IMR-90 (cell line): ENCODE data around the gene ADAMTSL1. TPM values are rescaled to one million over a fixed set of nuclear protein-coding genes. Genes with fewer than 3 reads are reported as not detected.

ENCODE experiments used
- ATAC-seq: fragments of 200-7000 bp; cut with Tn5 transposase; 2 replicates; pipeline ENCODE4 v1.9.1; 2020; ENCODE audit warnings: low read depth, mild to moderate bottlenecking, moderate library complexity
- BruUV-seq: library from RNA; stranded (reverse); fragments of 400-500 nt; replicated peaks from 2 replicates; lab custom pipeline; 2021; lab: Mats Ljungman, UMichigan
- CTCF ChIA-PET: fragments of 300-600 bp; formaldehyde crosslinking; extraction: SDS; loops from one replicate; lab custom pipeline; 2021; ENCODE audit warnings: antibody characterized with exemption; lab: Yijun Ruan, JAX
- POLR2A ChIA-PET: fragments of 300-600 bp; sonication (Branson Sonifier 250); formaldehyde crosslinking; loops from one replicate; lab custom pipeline; 2022; ENCODE audit warnings: antibody characterized with exemption; ENCODE audit not compliant: unreplicated experiment; lab: Charles Lee
- DNase-seq: peaks from one replicate; pipeline ENCODE4 v3.0.0; 2013
- H2AFZ ChIP-seq: replicated peaks from 2 replicates; pipeline ENCODE3; 2013; ENCODE audit warnings: low read length, mild to moderate bottlenecking; ENCODE audit not compliant: poor library complexity
- H2AK5ac ChIP-seq: 2 replicates; pipeline ENCODE4 v1.6.1; 2013; ENCODE audit warnings: low read depth, low read length, inconsistent platforms
- H2AK9ac ChIP-seq: replicated peaks from 2 replicates; pipeline ENCODE3; 2013; ENCODE audit warnings: mild to moderate bottlenecking, low read depth, low read length, moderate library complexity; ENCODE audit not compliant: poor library complexity
- H2BK120ac ChIP-seq: 2 replicates; pipeline ENCODE4 v1.6.1; 2013; ENCODE audit warnings: low read depth, low read length, inconsistent platforms
- H2BK15ac ChIP-seq: 3 replicates; pipeline ENCODE4 v1.6.1; 2013; ENCODE audit warnings: low read depth, low read length, inconsistent platforms
- H2BK20ac ChIP-seq: 2 replicates; pipeline ENCODE4 v1.6.1; 2013; ENCODE audit warnings: low read depth, mild to moderate bottlenecking, inconsistent platforms, low read length, moderate library complexity
- H2BK5ac ChIP-seq: 2 replicates; pipeline ENCODE4 v1.6.1; 2013; ENCODE audit warnings: mild to moderate bottlenecking, low read depth, low read length, inconsistent platforms; ENCODE audit not compliant: poor library complexity, severe bottlenecking
- H3K14ac ChIP-seq: replicated peaks from 2 replicates; pipeline ENCODE4 v1.6.1; 2013; ENCODE audit warnings: low read depth, low read length, inconsistent platforms
- H3K18ac ChIP-seq: 2 replicates; pipeline ENCODE4 v1.6.1; 2013; ENCODE audit warnings: low read depth, low read length, control low read depth
- H3K23ac ChIP-seq: 2 replicates; pipeline ENCODE4 v1.6.1; 2013; ENCODE audit warnings: low read depth, low read length, inconsistent platforms
- H3K27ac ChIP-seq: 2 replicates; pipeline ENCODE4 v1.5.1; 2013; ENCODE audit warnings: mild to moderate bottlenecking, control low read depth, low read length; ENCODE audit not compliant: insufficient read depth
- H3K27me3 ChIP-seq: 2 replicates; pipeline ENCODE4 v1.6.1; 2013; ENCODE audit warnings: low read length; ENCODE audit not compliant: control insufficient read depth, insufficient read depth
- H3K36me3 ChIP-seq: 2 replicates; pipeline ENCODE4 v1.6.1; 2013; ENCODE audit warnings: low read length, mixed read lengths; ENCODE audit not compliant: control insufficient read depth, insufficient read depth
- H3K4ac ChIP-seq: 2 replicates; pipeline ENCODE4 v1.6.1; 2013; ENCODE audit warnings: low read depth, low read length, inconsistent platforms
- H3K4me1 ChIP-seq: 2 replicates; pipeline ENCODE4 v1.6.1; 2013; ENCODE audit warnings: low read length, mixed read lengths; ENCODE audit not compliant: control insufficient read depth, insufficient read depth
- H3K4me2 ChIP-seq: 2 replicates; pipeline ENCODE4 v1.6.1; 2013; ENCODE audit warnings: low read depth, mild to moderate bottlenecking, control low read depth, low read length, moderate library complexity
- H3K4me3 ChIP-seq: 2 replicates; pipeline ENCODE4 v1.5.1; 2013; ENCODE audit warnings: low read depth, mild to moderate bottlenecking, control low read depth, low read length, moderate library complexity; ENCODE audit not compliant: insufficient read depth
- H3K56ac ChIP-seq: 2 replicates; pipeline ENCODE4 v1.6.1; 2013; ENCODE audit warnings: low read length, inconsistent platforms; ENCODE audit not compliant: insufficient read depth; ENCODE audit errors: extremely low read depth
- H3K79me1 ChIP-seq, 2 experiments: 2 replicates each; pipeline ENCODE4 v1.6.1; 2013; ENCODE audit warnings: low read length in 2 of 2, inconsistent platforms in 1 of 2, low read depth in 1 of 2
- H3K9ac ChIP-seq: 2 replicates; pipeline ENCODE4 v1.6.1; 2013; ENCODE audit warnings: low read depth, low read length, control low read depth
- H3K9me1 ChIP-seq: 2 replicates; pipeline ENCODE4 v1.6.1; 2013; ENCODE audit warnings: low read length, inconsistent platforms; ENCODE audit not compliant: insufficient read depth
- H3K9me3 ChIP-seq: 2 replicates; pipeline ENCODE4 v1.6.1; 2013; ENCODE audit warnings: low read length; ENCODE audit not compliant: control insufficient read depth, insufficient read depth
- H4K20me1 ChIP-seq: 2 replicates; pipeline ENCODE4 v1.6.1; 2013; ENCODE audit warnings: low read length, inconsistent platforms; ENCODE audit not compliant: insufficient read depth
- H4K5ac ChIP-seq: 2 replicates; pipeline ENCODE4 v1.6.1; 2013; ENCODE audit warnings: mild to moderate bottlenecking, low read depth, low read length, control low read depth
- H4K8ac ChIP-seq, 2 experiments: 2 replicates each; pipeline ENCODE4 v1.6.1; 2013; ENCODE audit warnings: low read depth in 2 of 2, low read length in 2 of 2, control low read depth in 1 of 2, inconsistent platforms in 1 of 2
- H4K91ac ChIP-seq: 2 replicates; pipeline ENCODE4 v1.6.1; 2013; ENCODE audit warnings: low read depth, low read length, inconsistent platforms; ENCODE audit not compliant: insufficient read depth
- BHLHE40 ChIP-seq: fragments of 150-350 bp; IDR thresholded peaks from 2 replicates; pipeline ENCODE4 v1.6.1; 2016; ENCODE audit warnings: mild to moderate bottlenecking, low read depth, low read length
- CEBPB ChIP-seq: IDR thresholded peaks from 2 replicates; pipeline ENCODE4 v1.6.1; 2012; ENCODE audit warnings: low read depth, low read length, improper control_type of control experiment
- CHD1 ChIP-seq: IDR thresholded peaks from 2 replicates; pipeline ENCODE4 v1.6.1; 2012; ENCODE audit warnings: low read depth, low read length, improper control_type of control experiment
- FOS ChIP-seq: fragments of 150-350 bp; IDR thresholded peaks from 2 replicates; pipeline ENCODE4 v1.6.1; 2016; ENCODE audit warnings: low read depth, low read length
- MAFK ChIP-seq: IDR thresholded peaks from 2 replicates; pipeline ENCODE4 v1.6.1; 2012; ENCODE audit warnings: low read depth, low read length, improper control_type of control experiment
- MAZ ChIP-seq: IDR thresholded peaks from 2 replicates; pipeline ENCODE4 v1.6.1; 2012; ENCODE audit warnings: low read depth, mild to moderate bottlenecking, low read length, improper control_type of control experiment, moderate library complexity, borderline replicate concordance
- MXI1 ChIP-seq: IDR thresholded peaks from 2 replicates; pipeline ENCODE4 v1.6.1; 2012; ENCODE audit warnings: low read depth, mild to moderate bottlenecking, low read length, moderate library complexity, borderline replicate concordance
- NFE2L2 ChIP-seq: fragments of 150-350 bp; IDR thresholded peaks from 2 replicates; pipeline ENCODE4 v1.6.1; 2016; ENCODE audit warnings: low read depth, mild to moderate bottlenecking, low read length
- POLR2A ChIP-seq: IDR thresholded peaks from 2 replicates; pipeline ENCODE4 v1.6.1; 2012; ENCODE audit warnings: mild to moderate bottlenecking, low read depth, low read length
- RAD21 ChIP-seq: IDR thresholded peaks from 2 replicates; pipeline ENCODE4 v1.6.1; 2012; ENCODE audit warnings: low read length, improper control_type of control experiment
- RCOR1 ChIP-seq: IDR thresholded peaks from 2 replicates; pipeline ENCODE4 v1.6.1; 2012; ENCODE audit warnings: mild to moderate bottlenecking, low read length, improper control_type of control experiment; ENCODE audit not compliant: insufficient replicate concordance
- RFX5 ChIP-seq: IDR thresholded peaks from 2 replicates; pipeline ENCODE4 v1.8.0; 2012; ENCODE audit warnings: low read depth, mild to moderate bottlenecking, low read length, moderate library complexity
- SMC3 ChIP-seq: fragments of 150-350 bp; IDR thresholded peaks from 2 replicates; pipeline ENCODE4 v1.6.1; 2016; ENCODE audit warnings: low read depth, mild to moderate bottlenecking, antibody characterized with exemption, low read length, moderate library complexity
- dilution Hi-C: fragments of 300-500 bp; cut with HindIII; formaldehyde crosslinking; loops from one replicate; pipeline ENCODE4 v1.14.3; 2018; ENCODE audit warnings: low sequenced_read_pairs; ENCODE audit not compliant: unreplicated experiment
- in situ Hi-C: fragments of 300-500 bp; cut with MboI; formaldehyde crosslinking; loops from 3 replicates; pipeline ENCODE4 v1.14.3; 2019; ENCODE audit warnings: low sequenced_read_pairs, inconsistent platforms, mixed read lengths
- intact Hi-C: fragments of 100-400 bp; cut with micrococcal nuclease; formaldehyde crosslinking; loops from 2 replicates; pipeline ENCODE4 v1.10.0; 2022
- polyA plus RNA-seq, 3 experiments: library from polyadenylated mRNA; depleted of rRNA; stranded (reverse); fragments of >200 nt; gene quantifications; 2 replicates each; pipeline ENCODE4 v1.2.3, GENCODE V29; 2012; ENCODE audit warnings: low replicate concordance in 1 of 3
- total RNA-seq: library from RNA; depleted of rRNA; stranded (reverse); fragments of >200 nt; gene quantifications from 2 replicates; pipeline ENCODE4 v1.2.3, GENCODE V29; 2012
- TF ChIP-seq, protein P1 (sequence below): conservative IDR thresholded peaks from 2 replicates; pipeline ENCODE4 v1.5.1; 2012; ENCODE audit warnings: mild to moderate bottlenecking, low read depth, low read length, improper control_type of control experiment
- TF ChIP-seq, protein P2 (sequence below): fragments of 150-350 bp; IDR thresholded peaks from 2 replicates; pipeline ENCODE4 v1.6.1; 2016; ENCODE audit warnings: low read depth, mild to moderate bottlenecking, low read length, moderate library complexity, borderline replicate concordance
- TF ChIP-seq, protein P3 (sequence below): fragments of 150-350 bp; IDR thresholded peaks from 2 replicates; pipeline ENCODE4 v1.6.1; 2017; ENCODE audit warnings: mild to moderate bottlenecking, antibody characterized with exemption, low read length, low read depth

The ADAMTSL1 gene
- total and polyA plus RNA-seq, 2 of the 4 experiments (the other 2 are of a cell fraction), result 38.2 to 62.2 TPM

DNA sequence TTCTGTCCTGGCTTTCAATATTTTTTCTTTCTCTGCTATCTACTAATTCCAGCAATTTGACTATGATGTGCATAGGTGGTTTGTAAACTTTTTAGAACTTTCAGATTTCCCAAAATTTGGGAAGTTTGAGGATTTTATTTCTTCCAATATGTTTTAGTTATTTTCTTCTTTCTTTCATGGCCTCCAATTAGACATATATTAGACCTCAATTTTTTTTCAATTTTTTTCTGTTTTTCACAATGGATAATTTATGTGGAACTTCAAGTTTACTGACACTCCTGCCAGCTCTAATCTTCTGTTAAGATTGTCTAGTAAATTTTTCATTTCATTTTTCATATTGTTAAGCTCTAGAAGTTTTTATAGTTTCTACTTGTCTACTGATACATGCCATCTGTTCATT lies 395.8 kb downstream of the ADAMTSL1 start:
- no peaks in the 10 kb centered on the region for H3K9me1 ChIP-seq
- no peak overlapping the region for H3K4me2 ChIP-seq
- H4K20me1 ChIP-seq, result no peaks in the 10 kb centered on the region
- H3K27me3 ChIP-seq, result no peaks in the 10 kb centered on the region
- no peak overlapping the region for H3K56ac ChIP-seq
- no peak overlapping the region for H4K91ac ChIP-seq
- H3K36me3 ChIP-seq, result no peaks in the 10 kb centered on the region
- DNase-seq (no peak), ATAC-seq (no peak)
- BruUV-seq, result no TSS peak
- H3K23ac ChIP-seq, result no peak overlapping the region
- ChIA-PET CTCF (interaction anchor here (0.6 kb wide), 1 partner anchor 415 kb away, joined by 3 read pairs; no protein-coding TSS in a partner anchor), POLR2A (no interaction called here)
- TF ChIP-seq POLR2A, result no peak
- TF ChIP-seq FOS, result no peak
- TF ChIP-seq MAZ, result no peak
- TF ChIP-seq, protein P1, sequence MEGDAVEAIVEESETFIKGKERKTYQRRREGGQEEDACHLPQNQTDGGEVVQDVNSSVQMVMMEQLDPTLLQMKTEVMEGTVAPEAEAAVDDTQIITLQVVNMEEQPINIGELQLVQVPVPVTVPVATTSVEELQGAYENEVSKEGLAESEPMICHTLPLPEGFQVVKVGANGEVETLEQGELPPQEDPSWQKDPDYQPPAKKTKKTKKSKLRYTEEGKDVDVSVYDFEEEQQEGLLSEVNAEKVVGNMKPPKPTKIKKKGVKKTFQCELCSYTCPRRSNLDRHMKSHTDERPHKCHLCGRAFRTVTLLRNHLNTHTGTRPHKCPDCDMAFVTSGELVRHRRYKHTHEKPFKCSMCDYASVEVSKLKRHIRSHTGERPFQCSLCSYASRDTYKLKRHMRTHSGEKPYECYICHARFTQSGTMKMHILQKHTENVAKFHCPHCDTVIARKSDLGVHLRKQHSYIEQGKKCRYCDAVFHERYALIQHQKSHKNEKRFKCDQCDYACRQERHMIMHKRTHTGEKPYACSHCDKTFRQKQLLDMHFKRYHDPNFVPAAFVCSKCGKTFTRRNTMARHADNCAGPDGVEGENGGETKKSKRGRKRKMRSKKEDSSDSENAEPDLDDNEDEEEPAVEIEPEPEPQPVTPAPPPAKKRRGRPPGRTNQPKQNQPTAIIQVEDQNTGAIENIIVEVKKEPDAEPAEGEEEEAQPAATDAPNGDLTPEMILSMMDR, result no peak
- TF ChIP-seq RFX5, result no peak
- no peak for TF ChIP-seq RCOR1
- no peak for TF ChIP-seq RAD21
- TF ChIP-seq CEBPB, result no peak
- TF ChIP-seq MXI1, result no peak
- TF ChIP-seq, protein P2, sequence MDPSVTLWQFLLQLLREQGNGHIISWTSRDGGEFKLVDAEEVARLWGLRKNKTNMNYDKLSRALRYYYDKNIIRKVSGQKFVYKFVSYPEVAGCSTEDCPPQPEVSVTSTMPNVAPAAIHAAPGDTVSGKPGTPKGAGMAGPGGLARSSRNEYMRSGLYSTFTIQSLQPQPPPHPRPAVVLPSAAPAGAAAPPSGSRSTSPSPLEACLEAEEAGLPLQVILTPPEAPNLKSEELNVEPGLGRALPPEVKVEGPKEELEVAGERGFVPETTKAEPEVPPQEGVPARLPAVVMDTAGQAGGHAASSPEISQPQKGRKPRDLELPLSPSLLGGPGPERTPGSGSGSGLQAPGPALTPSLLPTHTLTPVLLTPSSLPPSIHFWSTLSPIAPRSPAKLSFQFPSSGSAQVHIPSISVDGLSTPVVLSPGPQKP, result no peak
- TF ChIP-seq NFE2L2, result no peak
- no peak for TF ChIP-seq SMC3
- no peak for TF ChIP-seq BHLHE40
- no peak for TF ChIP-seq MAFK
- no peak for TF ChIP-seq CHD1
- TF ChIP-seq, protein P3, sequence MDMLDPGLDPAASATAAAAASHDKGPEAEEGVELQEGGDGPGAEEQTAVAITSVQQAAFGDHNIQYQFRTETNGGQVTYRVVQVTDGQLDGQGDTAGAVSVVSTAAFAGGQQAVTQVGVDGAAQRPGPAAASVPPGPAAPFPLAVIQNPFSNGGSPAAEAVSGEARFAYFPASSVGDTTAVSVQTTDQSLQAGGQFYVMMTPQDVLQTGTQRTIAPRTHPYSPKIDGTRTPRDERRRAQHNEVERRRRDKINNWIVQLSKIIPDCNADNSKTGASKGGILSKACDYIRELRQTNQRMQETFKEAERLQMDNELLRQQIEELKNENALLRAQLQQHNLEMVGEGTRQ, result no peak
- no peak overlapping the region for H2BK20ac ChIP-seq
- H3K9me3 ChIP-seq, result peaks cover 2% of the 10 kb centered on the region; the same call in 1 of the 2 replicates
- H3K4me1 ChIP-seq, result no peaks in the 10 kb centered on the region
- no peak overlapping the region for H4K5ac ChIP-seq
- H3K4me3 ChIP-seq, result no peak overlapping the region
- no peak overlapping the region for H2AK9ac ChIP-seq
- H2BK120ac ChIP-seq, result no peak overlapping the region
- H3K79me1 ChIP-seq, result no peaks in the 10 kb centered on the region
- H3K18ac ChIP-seq, result no peak overlapping the region
- no peak overlapping the region for H2AFZ ChIP-seq
- no peak overlapping the region for H3K14ac ChIP-seq
- H2BK5ac ChIP-seq, result no peak overlapping the region
- no peak overlapping the region for H4K8ac ChIP-seq
- no peak overlapping the region for H3K4ac ChIP-seq
- intact Hi-C loops, result no loop called here
- H3K9ac ChIP-seq, result no peak overlapping the region
- H2AK5ac ChIP-seq, result no peak overlapping the region
- H3K27ac ChIP-seq, result no peak overlapping the region
- in situ Hi-C loops, result no loop called here
- H2BK15ac ChIP-seq, result no peak overlapping the region
- dilution Hi-C loops, result no loop called here
